SK-N-SH treated with all-trans-retinoic acid at 6 μM for 48 hours (cell line): ENCODE measurements around the gene FAM241B.
A peak's percentile ranks its signal among the peaks of the same experiment; 100 is the strongest.

Experiments used
- ATAC-seq: fragments of 200-7000 bp; cut with Tn5 transposase; 3 replicates; pipeline ENCODE4 v1.9.1; 2020; ENCODE audit warnings: mild to moderate bottlenecking, moderate library complexity
- BACH2 ChIP-seq: fragments of 250-450 bp; sonication (Bioruptor Pico); IDR thresholded peaks from 2 replicates; pipeline ENCODE4 v1.9.0; 2021; ENCODE audit warnings: mild to moderate bottlenecking, borderline replicate concordance
- CSDC2 ChIP-seq: fragments of 250-450 bp; sonication (Bioruptor Pico); IDR thresholded peaks from 2 replicates; pipeline ENCODE4 v1.5.0; 2020; ENCODE audit warnings: mild to moderate bottlenecking, moderate library complexity
- ESRRG ChIP-seq: fragments of 250-450 bp; sonication (Bioruptor Pico); IDR thresholded peaks from 2 replicates; pipeline ENCODE4 v1.6.1; 2021; ENCODE audit warnings: mild to moderate bottlenecking
- GLIS3 ChIP-seq: fragments of 250-450 bp; sonication (Bioruptor Pico); IDR thresholded peaks from 2 replicates; pipeline ENCODE4 v1.5.0; 2020; ENCODE audit warnings: mild to moderate bottlenecking, moderate library complexity
- ISL1 ChIP-seq: fragments of 250-450 bp; sonication (Bioruptor Pico); IDR thresholded peaks from 2 replicates; pipeline ENCODE4 v2.1.2; 2022; ENCODE audit warnings: mild to moderate bottlenecking, moderate library complexity
- RARB ChIP-seq: fragments of 250-450 bp; sonication (Bioruptor Pico); IDR thresholded peaks from 2 replicates; pipeline ENCODE4 v1.8.0; 2021; ENCODE audit warnings: mild to moderate bottlenecking, moderate library complexity
- SNAI2 ChIP-seq: fragments of 250-450 bp; sonication (Bioruptor Pico); IDR thresholded peaks from 2 replicates; pipeline ENCODE4 v1.5.0; 2020; ENCODE audit warnings: mild to moderate bottlenecking, moderate library complexity
- TCF4 ChIP-seq: fragments of 250-450 bp; sonication (Bioruptor Pico); IDR thresholded peaks from 2 replicates; pipeline ENCODE4 v1.8.0; 2021; ENCODE audit warnings: mild to moderate bottlenecking, moderate library complexity, borderline replicate concordance
- TOX ChIP-seq: fragments of 250-450 bp; sonication (Bioruptor Pico); IDR thresholded peaks from 2 replicates; pipeline ENCODE4 v1.8.0; 2021; ENCODE audit warnings: mild to moderate bottlenecking, moderate library complexity, borderline replicate concordance
- ZC3H10 ChIP-seq: fragments of 250-450 bp; sonication (Bioruptor Pico); IDR thresholded peaks from 2 replicates; pipeline ENCODE4 v1.5.1; 2021; ENCODE audit warnings: mild to moderate bottlenecking, moderate library complexity
- ZFP3 ChIP-seq: fragments of 250-450 bp; sonication (Bioruptor Pico); IDR thresholded peaks from 2 replicates; pipeline ENCODE4 v1.5.0; 2020; ENCODE audit warnings: mild to moderate bottlenecking, moderate library complexity
- ZFP30 ChIP-seq: fragments of 450-650 bp; formaldehyde crosslinking; IDR thresholded peaks from 2 replicates; pipeline ENCODE4 v1.5.0; 2022; ENCODE audit warnings: mild to moderate bottlenecking, moderate library complexity
- ZNF565 ChIP-seq: fragments of 450-650 bp; formaldehyde crosslinking; conservative IDR thresholded peaks from 2 replicates; pipeline ENCODE4 v1.5.0; 2020; ENCODE audit warnings: low read depth, mild to moderate bottlenecking, moderate library complexity
- ZNF70 ChIP-seq: fragments of 450-650 bp; formaldehyde crosslinking; IDR thresholded peaks from 2 replicates; pipeline ENCODE4 v1.5.0; 2020; ENCODE audit warnings: mild to moderate bottlenecking, moderate library complexity
- ZNF8 ChIP-seq: fragments of 450-650 bp; formaldehyde crosslinking; IDR thresholded peaks from 2 replicates; pipeline ENCODE4 v1.5.0; 2020; ENCODE audit warnings: mild to moderate bottlenecking, moderate library complexity
- TF ChIP-seq, protein P1 (sequence below): fragments of 250-450 bp; sonication (Bioruptor Pico); IDR thresholded peaks from 2 replicates; pipeline ENCODE4 v1.5.1; 2021; ENCODE audit warnings: mild to moderate bottlenecking, moderate library complexity
- TF ChIP-seq, protein P2 (sequence below): fragments of 250-450 bp; sonication (Bioruptor Pico); IDR thresholded peaks from 2 replicates; pipeline ENCODE4 v1.8.0; 2021; ENCODE audit warnings: low read depth, mild to moderate bottlenecking, moderate library complexity, borderline replicate concordance
- TF ChIP-seq, protein P3 (sequence below): fragments of 250-450 bp; sonication (Bioruptor Pico); IDR thresholded peaks from 2 replicates; pipeline ENCODE4 v1.8.0; 2020; ENCODE audit warnings: mild to moderate bottlenecking, moderate library complexity, borderline replicate concordance
- TF ChIP-seq, protein P4 (sequence below): fragments of 250-450 bp; sonication (Bioruptor Pico); IDR thresholded peaks from 2 replicates; pipeline ENCODE4 v1.5.0; 2020; ENCODE audit warnings: mild to moderate bottlenecking, moderate library complexity

Gene FAM241B

DNA sequence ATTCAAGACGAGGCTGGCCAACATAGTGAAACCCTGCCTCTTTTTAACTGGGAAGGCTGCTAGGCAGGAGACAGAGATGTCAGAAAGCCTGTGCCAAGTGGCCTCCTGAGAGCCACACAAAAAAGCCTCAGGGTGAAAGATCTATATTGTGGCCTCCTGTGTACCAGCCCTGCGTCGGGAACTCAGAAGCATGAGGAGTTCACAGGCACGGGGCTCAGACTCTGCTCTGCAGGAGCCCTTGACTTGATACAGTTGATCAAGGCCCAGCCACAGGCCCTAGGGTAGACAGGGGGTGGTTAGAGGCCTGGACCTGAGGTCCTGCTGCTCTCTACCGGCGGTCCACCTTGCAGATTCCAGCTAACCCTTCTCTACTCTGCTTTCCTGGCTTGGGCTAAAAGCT lies 30.2 kb downstream of the FAM241B start (continued):
- TF ChIP-seq, protein P1, sequence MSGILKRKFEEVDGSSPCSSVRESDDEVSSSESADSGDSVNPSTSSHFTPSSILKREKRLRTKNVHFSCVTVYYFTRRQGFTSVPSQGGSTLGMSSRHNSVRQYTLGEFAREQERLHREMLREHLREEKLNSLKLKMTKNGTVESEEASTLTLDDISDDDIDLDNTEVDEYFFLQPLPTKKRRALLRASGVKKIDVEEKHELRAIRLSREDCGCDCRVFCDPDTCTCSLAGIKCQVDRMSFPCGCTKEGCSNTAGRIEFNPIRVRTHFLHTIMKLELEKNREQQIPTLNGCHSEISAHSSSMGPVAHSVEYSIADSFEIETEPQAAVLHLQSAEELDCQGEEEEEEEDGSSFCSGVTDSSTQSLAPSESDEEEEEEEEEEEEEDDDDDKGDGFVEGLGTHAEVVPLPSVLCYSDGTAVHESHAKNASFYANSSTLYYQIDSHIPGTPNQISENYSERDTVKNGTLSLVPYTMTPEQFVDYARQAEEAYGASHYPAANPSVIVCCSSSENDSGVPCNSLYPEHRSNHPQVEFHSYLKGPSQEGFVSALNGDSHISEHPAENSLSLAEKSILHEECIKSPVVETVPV (CRISPR knock-in tag): no peak
- TF ChIP-seq GLIS3 (CRISPR knock-in tag): no peak
- TF ChIP-seq ISL1: no peak

DNA sequence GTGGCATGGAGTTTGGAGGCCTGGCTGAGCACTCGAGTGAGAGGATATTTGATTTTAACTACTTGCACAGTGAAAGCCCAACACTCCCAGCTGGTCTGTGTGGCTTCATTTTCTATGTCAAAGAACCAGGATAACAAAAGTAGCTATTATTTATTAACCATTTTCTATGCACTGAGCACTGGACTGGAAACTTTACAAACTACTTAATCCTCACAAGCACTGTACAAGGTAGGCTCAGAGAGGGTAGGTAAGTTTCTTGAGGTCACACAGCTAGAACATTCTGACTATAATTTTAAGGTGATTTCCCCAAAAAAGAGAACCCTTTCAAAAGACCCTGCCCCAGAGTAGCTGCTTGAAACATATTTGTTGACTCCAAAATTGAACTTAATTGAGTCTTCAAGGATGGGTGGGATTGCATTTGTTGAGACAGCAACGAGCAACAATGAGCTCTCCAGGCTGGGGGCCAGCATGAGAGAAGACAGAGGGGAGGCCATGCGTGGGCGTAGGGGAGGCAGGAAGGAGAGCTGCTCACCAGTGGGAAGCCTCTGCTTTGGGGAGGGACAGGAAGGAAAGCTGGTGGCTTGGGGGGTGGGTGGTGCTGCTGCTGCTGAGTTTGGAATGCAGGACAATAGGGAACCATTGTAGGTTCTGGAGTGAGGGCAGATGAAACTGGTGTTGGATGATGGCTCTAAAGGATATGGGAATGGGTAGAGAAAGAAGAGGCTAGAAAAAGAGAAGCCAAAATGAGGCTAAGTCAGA lies 31.5 kb downstream of the FAM241B start:
- TF ChIP-seq, protein P2, sequence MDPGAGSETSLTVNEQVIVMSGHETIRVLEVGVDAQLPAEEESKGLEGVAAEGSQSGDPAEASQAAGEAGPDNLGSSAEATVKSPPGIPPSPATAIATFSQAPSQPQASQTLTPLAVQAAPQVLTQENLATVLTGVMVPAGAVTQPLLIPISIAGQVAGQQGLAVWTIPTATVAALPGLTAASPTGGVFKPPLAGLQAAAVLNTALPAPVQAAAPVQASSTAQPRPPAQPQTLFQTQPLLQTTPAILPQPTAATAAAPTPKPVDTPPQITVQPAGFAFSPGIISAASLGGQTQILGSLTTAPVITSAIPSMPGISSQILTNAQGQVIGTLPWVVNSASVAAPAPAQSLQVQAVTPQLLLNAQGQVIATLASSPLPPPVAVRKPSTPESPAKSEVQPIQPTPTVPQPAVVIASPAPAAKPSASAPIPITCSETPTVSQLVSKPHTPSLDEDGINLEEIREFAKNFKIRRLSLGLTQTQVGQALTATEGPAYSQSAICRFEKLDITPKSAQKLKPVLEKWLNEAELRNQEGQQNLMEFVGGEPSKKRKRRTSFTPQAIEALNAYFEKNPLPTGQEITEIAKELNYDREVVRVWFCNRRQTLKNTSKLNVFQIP (CRISPR knock-in tag): no peak
- no peak for TF ChIP-seq TOX (CRISPR knock-in tag)
- no peak for TF ChIP-seq TCF4 (CRISPR knock-in tag)
- TF ChIP-seq CSDC2 (CRISPR knock-in tag): no peak
- TF ChIP-seq ESRRG (CRISPR knock-in tag): no peak
- TF ChIP-seq SNAI2 (CRISPR knock-in tag): no peak
- TF ChIP-seq, protein P3, sequence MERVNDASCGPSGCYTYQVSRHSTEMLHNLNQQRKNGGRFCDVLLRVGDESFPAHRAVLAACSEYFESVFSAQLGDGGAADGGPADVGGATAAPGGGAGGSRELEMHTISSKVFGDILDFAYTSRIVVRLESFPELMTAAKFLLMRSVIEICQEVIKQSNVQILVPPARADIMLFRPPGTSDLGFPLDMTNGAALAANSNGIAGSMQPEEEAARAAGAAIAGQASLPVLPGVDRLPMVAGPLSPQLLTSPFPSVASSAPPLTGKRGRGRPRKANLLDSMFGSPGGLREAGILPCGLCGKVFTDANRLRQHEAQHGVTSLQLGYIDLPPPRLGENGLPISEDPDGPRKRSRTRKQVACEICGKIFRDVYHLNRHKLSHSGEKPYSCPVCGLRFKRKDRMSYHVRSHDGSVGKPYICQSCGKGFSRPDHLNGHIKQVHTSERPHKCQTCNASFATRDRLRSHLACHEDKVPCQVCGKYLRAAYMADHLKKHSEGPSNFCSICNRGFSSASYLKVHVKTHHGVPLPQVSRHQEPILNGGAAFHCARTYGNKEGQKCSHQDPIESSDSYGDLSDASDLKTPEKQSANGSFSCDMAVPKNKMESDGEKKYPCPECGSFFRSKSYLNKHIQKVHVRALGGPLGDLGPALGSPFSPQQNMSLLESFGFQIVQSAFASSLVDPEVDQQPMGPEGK (CRISPR knock-in tag): no peak
- TF ChIP-seq ZNF8 (CRISPR knock-in tag): no peak
- no peak for TF ChIP-seq ZNF70 (CRISPR knock-in tag)
- TF ChIP-seq, protein P1 (CRISPR knock-in tag): no peak
- TF ChIP-seq, protein P4, sequence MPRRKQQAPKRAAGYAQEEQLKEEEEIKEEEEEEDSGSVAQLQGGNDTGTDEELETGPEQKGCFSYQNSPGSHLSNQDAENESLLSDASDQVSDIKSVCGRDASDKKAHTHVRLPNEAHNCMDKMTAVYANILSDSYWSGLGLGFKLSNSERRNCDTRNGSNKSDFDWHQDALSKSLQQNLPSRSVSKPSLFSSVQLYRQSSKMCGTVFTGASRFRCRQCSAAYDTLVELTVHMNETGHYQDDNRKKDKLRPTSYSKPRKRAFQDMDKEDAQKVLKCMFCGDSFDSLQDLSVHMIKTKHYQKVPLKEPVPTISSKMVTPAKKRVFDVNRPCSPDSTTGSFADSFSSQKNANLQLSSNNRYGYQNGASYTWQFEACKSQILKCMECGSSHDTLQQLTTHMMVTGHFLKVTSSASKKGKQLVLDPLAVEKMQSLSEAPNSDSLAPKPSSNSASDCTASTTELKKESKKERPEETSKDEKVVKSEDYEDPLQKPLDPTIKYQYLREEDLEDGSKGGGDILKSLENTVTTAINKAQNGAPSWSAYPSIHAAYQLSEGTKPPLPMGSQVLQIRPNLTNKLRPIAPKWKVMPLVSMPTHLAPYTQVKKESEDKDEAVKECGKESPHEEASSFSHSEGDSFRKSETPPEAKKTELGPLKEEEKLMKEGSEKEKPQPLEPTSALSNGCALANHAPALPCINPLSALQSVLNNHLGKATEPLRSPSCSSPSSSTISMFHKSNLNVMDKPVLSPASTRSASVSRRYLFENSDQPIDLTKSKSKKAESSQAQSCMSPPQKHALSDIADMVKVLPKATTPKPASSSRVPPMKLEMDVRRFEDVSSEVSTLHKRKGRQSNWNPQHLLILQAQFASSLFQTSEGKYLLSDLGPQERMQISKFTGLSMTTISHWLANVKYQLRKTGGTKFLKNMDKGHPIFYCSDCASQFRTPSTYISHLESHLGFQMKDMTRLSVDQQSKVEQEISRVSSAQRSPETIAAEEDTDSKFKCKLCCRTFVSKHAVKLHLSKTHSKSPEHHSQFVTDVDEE (CRISPR knock-in tag): no peak
- no peak for TF ChIP-seq BACH2 (CRISPR knock-in tag)
- no peak for TF ChIP-seq ZNF565 (CRISPR knock-in tag)
- no peak for TF ChIP-seq ISL1
- TF ChIP-seq ZC3H10: no peak
- TF ChIP-seq ZFP30 (CRISPR knock-in tag): no peak
- no peak for TF ChIP-seq GLIS3 (CRISPR knock-in tag)
- no peak for TF ChIP-seq RARB (CRISPR knock-in tag)
- TF ChIP-seq ZFP3 (CRISPR knock-in tag): no peak
- ATAC-seq: no peak

DNA sequence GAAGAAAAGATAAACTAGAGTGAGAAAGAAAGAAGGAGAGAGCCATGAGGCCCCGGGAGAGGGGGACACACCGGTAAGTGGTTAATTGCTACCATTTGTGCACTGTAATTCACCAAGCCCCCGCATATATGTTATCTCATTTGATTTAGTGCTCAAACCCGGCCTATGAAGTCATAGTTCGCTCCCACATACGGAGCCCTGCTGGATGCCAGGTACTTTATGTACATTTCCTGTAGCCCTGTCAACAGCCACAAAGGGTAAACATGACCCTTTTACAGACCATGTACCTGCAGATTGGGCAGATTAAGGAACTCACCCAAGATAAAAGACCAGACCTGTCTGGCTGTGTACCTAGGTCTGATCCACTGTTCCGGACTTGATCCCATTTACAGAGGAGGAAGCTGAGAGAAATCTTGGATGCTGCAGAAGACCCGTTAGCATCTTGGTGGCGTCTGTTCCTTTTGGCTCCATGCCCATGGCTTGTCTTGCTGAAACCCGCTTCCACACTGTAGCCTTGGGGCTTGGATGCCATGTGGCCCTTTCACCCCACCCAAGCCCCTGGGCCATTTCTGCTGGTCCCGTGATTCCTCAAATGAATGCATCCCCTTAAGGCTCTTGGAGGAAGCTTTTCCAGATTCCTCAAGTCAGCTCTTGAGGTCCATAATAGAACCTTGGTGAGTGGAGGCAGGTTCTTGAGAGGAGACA lies 32.3 kb downstream of the FAM241B start:
- no peak for ATAC-seq
- TF ChIP-seq CSDC2 (CRISPR knock-in tag) (no peak), TCF4 (CRISPR knock-in tag) (peak; percentile 43; the same call in 1 of the 2 replicates)
